Suprapubic skin (tissue), 3 donors: ENCODE results near the gene GLIS1.

Source experiments
- CTCF ChIP-seq, 2 donors: fragments of 200-600 bp in 1 of 2; fragments of 450-650 bp in 1 of 2; sonication (generic) in 1 of 2; IDR thresholded peaks; one replicate each; pipeline ENCODE4 v1.5.1; 2016 to 2019; ENCODE audit warnings: antibody characterized with exemption in 2 of 2, mild to moderate bottlenecking in 1 of 2, moderate library complexity in 1 of 2
- POLR2A ChIP-seq, 2 donors: fragments of 450-650 bp; IDR thresholded peaks; one replicate each; pipeline ENCODE4 v1.6.1; 2017; ENCODE audit warnings: antibody characterized with exemption in 2 of 2, mild to moderate bottlenecking in 2 of 2, moderate library complexity in 2 of 2

- TF ChIP-seq POLR2A (IDR thresholded peaks at IDR 0.05) (no peak), CTCF (IDR thresholded peaks at IDR 0.05) (peak in 1 of 2 donors; percentile 22)
Observed at GRCh38 chr1:53593758-53594380, 145.1 kb downstream of the GLIS1 start.
